AG09319 (cell line): ENCODE results near the gene MEGF11.

Experiments used
- DNase-seq: peaks from one replicate; pipeline ENCODE4 v3.0.0-alpha.2; 2010; ENCODE audit warnings: low read depth; ENCODE audit errors: extremely low read depth
- CTCF ChIP-seq: IDR thresholded peaks from 2 replicates; pipeline ENCODE4 v1.5.1; 2011; ENCODE audit warnings: low read depth, mild to moderate bottlenecking, inconsistent platforms, low read length, moderate library complexity

Gene MEGF11

GRCh38 chr15:66063147-66063546 lies 190.4 kb downstream of the MEGF11 start:
- no peak for TF ChIP-seq CTCF
- no peak for DNase-seq

DNA sequence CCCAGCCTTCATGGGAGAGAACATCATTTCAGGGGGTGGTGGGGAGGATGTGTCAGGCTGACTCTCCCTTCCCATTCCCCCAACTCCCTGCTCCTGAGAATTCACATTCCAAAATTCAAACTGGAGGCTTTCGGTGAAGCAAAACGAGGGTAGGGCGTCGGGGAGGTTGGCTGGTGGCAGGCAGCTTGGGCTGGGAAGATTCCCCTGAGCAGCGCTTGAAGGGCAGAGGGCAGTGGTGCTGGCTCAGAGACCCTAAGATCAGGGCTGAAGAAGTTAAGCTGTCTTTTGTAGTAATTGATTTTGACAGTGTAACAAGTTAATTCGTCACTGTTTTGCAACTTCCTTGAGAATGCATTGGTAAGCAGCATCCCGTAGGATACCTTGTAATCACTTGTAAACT lies 196.5 kb downstream of the MEGF11 start:
- TF ChIP-seq CTCF: no peak
- DNase-seq: no peak

DNA sequence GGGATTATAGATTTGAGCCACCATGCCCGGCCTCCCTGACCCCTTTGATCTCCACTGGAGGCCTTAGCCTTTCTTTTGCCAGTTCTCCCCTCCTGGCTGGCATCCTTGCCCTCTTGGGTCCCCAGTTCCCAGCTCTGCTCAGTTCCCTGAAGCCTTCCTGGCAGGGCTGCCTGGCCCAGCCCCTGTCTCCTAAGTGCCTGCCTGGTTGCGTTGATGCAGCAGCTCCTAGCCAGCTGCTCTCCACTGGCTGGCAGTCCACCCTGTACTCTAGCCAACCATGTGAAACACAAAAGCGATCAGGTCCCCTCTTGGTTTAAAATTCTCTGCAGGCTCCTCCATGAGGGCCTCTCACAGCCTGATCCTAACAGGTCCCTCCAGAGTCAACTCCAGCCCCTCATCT lies 199.6 kb downstream of the MEGF11 start:
- TF ChIP-seq CTCF: no peak
- no peak for DNase-seq

GRCh38 chr15:66051833-66052232 lies 201.7 kb downstream of the MEGF11 start:
- no peak for TF ChIP-seq CTCF
- DNase-seq: no peak

DNA sequence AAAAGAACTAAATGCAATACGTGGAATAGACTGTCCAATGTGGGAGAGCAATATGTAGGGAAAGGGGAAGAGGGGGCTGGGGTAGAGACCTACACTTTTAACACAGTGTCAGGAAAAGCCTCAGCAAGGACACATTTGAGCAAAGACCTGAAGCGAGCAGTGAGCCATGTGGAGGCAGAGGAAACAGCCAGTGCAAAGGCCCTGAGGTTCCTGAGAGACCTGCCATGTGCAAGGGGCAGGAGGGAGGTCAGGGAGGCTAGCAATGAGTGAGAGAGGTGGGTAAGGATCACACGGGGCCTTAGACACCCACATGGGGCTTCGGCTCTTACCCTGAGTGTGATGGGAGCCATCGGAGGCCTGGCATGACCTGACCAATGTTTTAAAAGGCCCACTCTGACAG lies 203.3 kb downstream of the MEGF11 start:
- TF ChIP-seq CTCF: no peak
- DNase-seq: no peak

GRCh38 chr15:66049353-66049752 lies 204.2 kb downstream of the MEGF11 start:
- no peak for TF ChIP-seq CTCF
- DNase-seq: no peak

GRCh38 chr15:66047321-66048024 lies 206.1 kb downstream of the MEGF11 start:
- no peak for TF ChIP-seq CTCF
- no peak for DNase-seq
